Stomach smooth muscle (tissue), 2 donors: ENCODE measurements around the gene CABLES2.
A peak's percentile ranks its signal among the peaks of the same experiment; 100 is the strongest.

Experiments used
- H3K27ac ChIP-seq: one replicate; pipeline ENCODE4 v1.7.0; 2013; ENCODE audit warnings: mild to moderate bottlenecking, low read length, inconsistent platforms
- H3K27me3 ChIP-seq, 2 donors: one replicate each; pipeline ENCODE4 v1.7.0; 2013; ENCODE audit warnings: low read length in 2 of 2; ENCODE audit not compliant: insufficient read depth in 2 of 2, control insufficient read depth in 1 of 2
- H3K36me3 ChIP-seq, 2 donors: one replicate each; pipeline ENCODE4 v1.7.0; 2013; ENCODE audit warnings: low read length in 2 of 2; ENCODE audit not compliant: control insufficient read depth in 2 of 2, insufficient read depth in 2 of 2
- H3K4me1 ChIP-seq: one replicate; pipeline ENCODE4 v1.7.0; 2013; ENCODE audit warnings: low read length; ENCODE audit not compliant: control insufficient read depth, insufficient read depth
- H3K4me3 ChIP-seq, 2 donors: one replicate each; pipeline ENCODE4 v1.7.0; 2013; ENCODE audit warnings: low read length in 2 of 2
- H3K9ac ChIP-seq, 2 donors: one replicate each; pipeline ENCODE4 v1.7.0; 2013; ENCODE audit warnings: low read length in 2 of 2, mild to moderate bottlenecking in 1 of 2
- H3K9me3 ChIP-seq, 2 donors: one replicate each; pipeline ENCODE4 v1.7.0; 2013; ENCODE audit warnings: low read length in 2 of 2; ENCODE audit not compliant: control insufficient read depth in 2 of 2
- donor health status: healthy.
- donor health status: Pancreatic carcinoma.

The CABLES2 gene

DNA sequence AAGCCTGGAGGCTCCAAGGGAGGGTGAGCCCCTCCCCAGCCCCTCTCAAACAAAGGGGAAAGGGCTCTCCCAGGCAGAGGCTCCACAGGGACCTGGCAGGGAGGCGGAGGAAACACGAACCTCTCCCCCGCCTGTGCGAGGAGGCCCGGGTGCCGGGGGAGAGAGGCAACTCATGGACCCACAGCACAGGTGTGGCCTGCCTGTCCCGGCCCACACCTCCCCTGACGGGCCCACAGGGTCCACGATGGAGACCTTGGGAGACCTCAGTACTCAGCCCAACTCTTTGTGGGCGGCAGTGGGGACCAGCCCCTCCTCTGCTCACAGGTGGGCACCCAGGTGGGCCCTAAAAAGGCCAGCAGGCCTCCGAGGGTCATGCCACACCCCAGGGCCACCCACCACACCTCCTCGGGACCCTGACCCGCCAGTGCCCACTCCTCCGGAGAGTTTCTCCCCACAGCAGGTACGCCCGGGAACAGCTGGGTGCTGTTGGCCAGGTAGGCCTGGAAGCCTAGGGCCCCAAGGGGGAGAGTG lies 52.2 kb downstream of the CABLES2 start:
- Histone ChIP-seq H3K27me3 (no peaks in the 10 kb centered on the region), H3K4me3 (peak overlapping the region; percentile 35 to 64), H3K27ac (peak overlapping the region; percentile 85), H3K4me1 (peaks cover 83% of the 10 kb centered on the region), H3K9me3 (no peaks in the 10 kb centered on the region), H3K36me3 (peaks cover 6 to 17% of the 10 kb centered on the region in 2 donors), H3K9ac (peak overlapping the region; percentile 29 to 60)

DNA sequence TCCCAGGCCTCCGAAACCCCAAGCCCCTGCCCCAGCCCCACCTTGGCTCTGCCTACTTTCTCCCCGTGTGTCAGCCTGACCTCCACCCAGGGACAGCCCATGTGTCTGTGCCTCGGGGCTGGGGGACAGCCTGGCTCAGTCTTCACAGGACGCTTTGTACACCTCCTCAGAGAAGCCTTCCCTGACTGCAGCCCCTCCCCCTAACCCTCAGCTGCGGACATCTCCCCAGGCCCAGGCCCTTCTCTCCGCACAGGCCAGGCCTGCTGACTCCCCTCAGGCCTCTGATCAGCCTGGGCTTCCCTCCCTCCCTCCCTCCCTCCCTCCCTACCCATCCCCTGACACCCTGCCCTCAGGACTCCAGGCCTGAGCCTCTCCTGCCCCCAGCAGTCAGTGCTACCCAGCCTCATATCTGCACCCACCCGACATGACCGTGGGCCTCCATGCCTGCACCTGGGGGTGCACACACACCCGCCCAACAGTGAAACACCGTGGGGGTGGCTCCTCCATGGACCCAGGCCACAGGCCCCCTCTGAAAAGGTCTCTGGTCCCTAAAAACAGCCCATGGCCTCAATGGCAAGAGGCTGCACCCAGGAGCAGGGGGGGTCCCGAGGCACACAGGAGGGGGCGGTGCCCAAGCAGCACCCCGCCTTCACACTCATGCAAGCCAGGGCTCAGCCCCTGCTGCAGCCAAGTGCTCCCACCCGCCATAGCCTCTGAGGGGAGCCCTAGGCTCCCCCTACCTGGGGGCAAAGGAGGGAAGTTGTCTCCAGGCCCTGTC lies 52.9 kb downstream of the CABLES2 start:
- H3K36me3 ChIP-seq = peaks cover 6 to 21% of the 10 kb centered on the region in 2 donors
- H3K4me3 ChIP-seq = peak overlapping the region in 1 of 2 donors; percentile 22
- H3K9me3 ChIP-seq = no peaks in the 10 kb centered on the region
- H3K4me1 ChIP-seq = peaks cover 76% of the 10 kb centered on the region
- no peak overlapping the region for H3K9ac ChIP-seq
- H3K27ac ChIP-seq = peak overlapping the region; percentile 85
- H3K27me3 ChIP-seq = no peaks in the 10 kb centered on the region

DNA sequence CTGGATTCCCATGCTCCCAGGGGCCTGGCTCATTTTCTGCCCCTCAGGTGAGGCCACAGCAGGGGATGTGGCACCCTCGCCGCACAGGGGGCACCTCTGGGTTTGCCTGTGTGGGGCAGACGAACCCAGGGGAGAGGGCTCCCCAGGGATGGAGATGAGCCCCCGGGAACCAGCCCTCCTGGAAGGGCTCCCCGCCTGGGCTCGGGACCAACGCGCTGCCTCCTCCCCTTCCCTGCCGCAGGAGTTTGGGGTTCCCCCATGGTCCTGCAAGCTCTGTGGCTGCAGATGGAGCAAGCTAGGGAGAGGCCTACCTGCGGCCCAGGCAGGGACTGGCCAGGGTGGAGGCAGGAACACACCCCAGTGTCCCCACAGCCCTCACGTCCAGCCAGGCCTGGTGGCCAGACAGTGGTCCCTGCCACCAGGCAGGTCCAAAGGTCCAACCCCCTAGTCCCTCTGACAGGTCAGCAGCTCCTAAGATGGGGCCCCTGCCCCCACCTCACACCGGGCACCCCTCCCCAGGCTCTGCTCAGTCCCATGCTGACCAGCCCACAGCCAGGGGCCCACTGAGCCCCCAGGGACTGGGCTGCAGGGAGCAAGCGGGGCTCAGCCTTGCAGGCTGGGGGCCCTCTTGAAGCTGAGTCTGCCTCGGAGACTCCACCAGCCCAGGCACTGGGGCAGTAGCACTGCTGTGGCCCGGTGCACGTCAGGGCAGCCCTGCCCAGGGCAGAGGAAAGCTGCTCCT lies 53.6 kb downstream of the CABLES2 start:
- H3K27me3 ChIP-seq = no peaks in the 10 kb centered on the region
- H3K4me3 ChIP-seq = peak overlapping the region in 1 of 2 donors; percentile 29
- peaks cover 69% of the 10 kb centered on the region for H3K4me1 ChIP-seq
- peaks cover 9 to 22% of the 10 kb centered on the region in 2 donors for H3K36me3 ChIP-seq
- peak overlapping the region; percentile 84 for H3K27ac ChIP-seq
- no peaks in the 10 kb centered on the region for H3K9me3 ChIP-seq
- H3K9ac ChIP-seq = no peak overlapping the region

DNA sequence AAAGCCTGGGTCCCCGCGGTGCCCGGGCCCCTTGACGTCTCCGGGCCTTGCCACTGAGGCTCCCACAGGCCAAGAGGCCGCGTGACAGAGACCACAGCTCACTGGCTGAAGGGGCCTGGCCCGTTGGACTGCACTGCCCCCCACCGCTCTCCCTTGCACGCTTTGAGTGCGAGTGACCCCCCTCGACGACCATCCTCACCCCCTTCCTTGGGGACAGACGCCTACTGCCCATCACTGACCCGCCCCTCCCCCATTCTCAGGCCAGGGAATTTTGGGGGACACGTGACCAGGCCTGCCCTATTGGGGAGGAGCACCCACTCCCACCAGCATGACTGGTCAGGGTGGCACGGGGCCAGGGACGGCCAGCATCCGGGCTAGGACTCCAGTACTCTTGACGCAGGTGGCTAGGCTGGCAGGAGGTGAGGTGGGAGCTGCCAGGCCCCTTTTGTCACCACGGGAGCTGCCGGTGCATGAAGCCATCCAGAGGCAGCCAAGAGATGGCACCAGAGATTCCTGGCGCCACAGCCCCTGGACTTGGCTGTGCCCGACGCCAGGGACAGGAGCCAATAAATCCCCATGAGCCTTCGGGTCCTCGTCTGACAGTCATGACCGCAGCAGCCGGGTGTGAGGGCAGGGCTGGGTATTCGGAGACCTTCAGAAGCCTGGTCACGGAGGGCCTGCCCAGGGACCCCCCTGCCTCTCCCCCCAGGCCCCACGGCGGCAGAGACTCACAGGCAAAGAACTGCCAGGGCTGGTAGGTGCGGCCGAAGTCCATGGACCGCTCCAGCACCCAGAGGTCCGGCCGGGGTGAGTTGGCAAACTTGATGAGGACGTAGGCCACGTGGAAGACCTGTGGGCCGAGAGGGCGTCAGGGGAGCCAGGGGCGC lies 54.4 kb downstream of the CABLES2 start:
- Histone ChIP-seq H3K9ac (no peak overlapping the region), H3K4me1 (peaks cover 60% of the 10 kb centered on the region), H3K27me3 (no peaks in the 10 kb centered on the region), H3K4me3 (no peak overlapping the region), H3K36me3 (peaks cover 12 to 26% of the 10 kb centered on the region in 2 donors), H3K27ac (peak overlapping the region; percentile 84), H3K9me3 (no peaks in the 10 kb centered on the region)

DNA sequence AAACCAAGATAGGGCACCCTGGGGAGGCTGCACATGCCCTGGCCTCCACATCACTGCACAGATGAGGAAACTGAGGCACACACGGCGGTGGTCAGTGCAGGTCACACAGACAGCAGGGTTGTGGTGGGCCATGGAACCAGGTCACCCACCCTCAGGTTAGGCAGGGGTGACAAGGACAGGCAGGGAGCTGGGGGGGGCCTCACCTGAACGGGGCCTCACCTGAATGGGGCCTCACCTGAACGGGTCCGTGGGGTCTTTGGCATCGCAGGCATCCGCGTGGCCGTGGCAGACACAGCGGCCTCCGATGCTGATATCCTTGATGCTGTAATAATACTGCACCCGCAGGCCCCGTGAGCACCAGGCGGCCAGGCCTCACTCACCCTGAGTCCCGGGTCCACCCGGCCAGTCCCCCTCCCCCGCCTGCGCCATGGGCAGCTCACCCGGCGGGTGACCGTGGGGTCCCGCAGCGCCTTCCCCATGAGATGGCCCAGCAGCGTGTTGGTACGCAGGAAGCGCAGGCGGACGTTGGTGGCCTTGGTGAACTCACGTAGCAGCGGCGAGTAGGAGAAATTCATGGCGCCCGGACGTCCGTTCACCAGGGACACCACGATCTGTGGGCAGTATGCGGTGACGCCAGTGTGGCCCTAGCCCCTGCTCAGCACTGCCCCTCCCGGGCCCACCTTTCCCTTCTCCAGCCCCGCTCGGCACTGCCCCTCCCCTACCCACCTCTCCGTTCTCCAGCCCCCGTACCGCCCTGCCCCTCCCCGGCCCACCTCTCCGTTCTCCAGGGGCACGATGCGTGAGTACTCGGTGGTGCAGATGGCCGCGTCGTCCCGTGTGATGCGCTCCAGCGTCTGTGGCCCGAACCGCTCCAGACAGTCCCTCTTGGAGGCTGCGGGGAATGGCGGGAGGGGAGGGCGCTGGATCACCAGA lies 55.4 kb downstream of the CABLES2 start:
- H3K4me1 ChIP-seq = peaks cover 51% of the 10 kb centered on the region
- no peaks in the 10 kb centered on the region for H3K27me3 ChIP-seq
- H3K9me3 ChIP-seq = no peaks in the 10 kb centered on the region
- H3K9ac ChIP-seq = no peak overlapping the region
- H3K27ac ChIP-seq = peak overlapping the region; percentile 84
- no peak overlapping the region for H3K4me3 ChIP-seq
- H3K36me3 ChIP-seq = peaks cover 19 to 35% of the 10 kb centered on the region in 2 donors

DNA sequence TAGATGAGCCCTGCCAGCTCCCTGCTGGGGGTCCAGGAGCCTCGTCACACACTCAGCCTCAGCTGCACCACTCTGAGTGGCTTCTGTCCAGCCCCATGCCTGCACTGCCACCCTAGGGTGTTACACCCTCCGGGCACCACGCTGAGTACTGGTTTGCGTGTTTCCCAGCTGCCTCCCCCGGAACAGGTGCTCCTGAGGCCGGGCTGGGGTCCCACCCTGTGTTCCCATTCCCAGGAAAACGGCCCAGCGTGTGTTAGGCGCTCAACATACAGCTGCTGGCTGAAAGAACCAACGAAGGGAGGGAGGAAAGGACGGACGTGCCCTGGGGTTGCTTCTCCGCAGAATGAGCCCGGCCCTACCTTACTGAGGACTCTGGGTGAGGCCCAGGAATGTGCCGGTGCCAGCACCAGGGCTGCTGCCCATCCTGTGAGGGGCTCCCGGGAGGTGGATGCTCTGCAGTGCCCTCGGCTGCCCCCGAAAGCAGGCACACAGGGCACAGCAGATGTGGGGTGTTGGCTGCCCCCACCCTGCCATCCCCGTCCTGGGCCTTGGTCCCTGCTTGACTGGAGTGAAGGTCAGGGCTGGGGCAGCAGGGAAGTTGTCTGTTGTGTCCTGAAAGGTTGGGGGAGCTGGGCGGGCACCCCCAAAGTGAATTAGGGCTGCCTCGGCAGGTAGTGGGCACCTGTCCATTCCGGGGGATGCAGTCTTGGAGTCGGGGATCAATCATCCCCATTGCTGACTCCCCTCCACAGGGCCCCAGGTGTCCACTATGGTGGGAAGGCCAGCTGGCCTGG lies 56.3 kb downstream of the CABLES2 start:
- peaks cover 42% of the 10 kb centered on the region for H3K4me1 ChIP-seq
- no peak overlapping the region for H3K4me3 ChIP-seq
- H3K36me3 ChIP-seq = peaks cover 28 to 44% of the 10 kb centered on the region in 2 donors
- H3K9me3 ChIP-seq = no peaks in the 10 kb centered on the region
- no peak overlapping the region for H3K9ac ChIP-seq
- H3K27ac ChIP-seq = peak overlapping the region; percentile 37
- H3K27me3 ChIP-seq = no peaks in the 10 kb centered on the region

DNA sequence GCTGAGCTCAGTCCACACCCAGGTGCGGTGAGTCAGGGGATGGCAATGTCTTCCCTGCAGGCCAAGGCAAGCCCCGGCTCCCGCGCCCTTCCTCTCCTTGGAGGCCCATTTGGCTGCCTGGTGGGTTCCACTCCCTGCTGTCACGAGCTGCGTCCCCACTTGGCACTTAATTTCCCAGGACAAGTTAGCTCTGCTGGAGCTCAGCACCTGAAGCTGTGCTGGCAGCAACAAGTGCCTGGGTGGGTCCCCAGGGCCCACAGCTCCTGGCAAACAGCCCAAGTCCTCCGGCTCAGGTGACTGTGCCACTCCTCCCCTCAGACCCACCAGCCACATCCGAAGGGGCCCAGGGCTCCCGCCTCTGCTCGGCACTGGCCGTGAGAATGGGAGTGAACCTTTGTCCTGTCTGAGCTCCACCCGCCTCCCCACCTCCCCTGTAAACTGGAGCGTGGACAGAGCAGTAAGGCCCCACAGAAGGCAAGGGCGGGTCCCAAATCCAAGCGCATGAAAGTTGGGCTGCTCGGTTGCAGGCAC lies 56.9 kb downstream of the CABLES2 start:
- H3K27me3 ChIP-seq = no peaks in the 10 kb centered on the region
- H3K27ac ChIP-seq = peak overlapping the region; percentile 37
- H3K4me3 ChIP-seq = no peak overlapping the region
- H3K36me3 ChIP-seq = peaks cover 30 to 50% of the 10 kb centered on the region in 2 donors
- H3K9me3 ChIP-seq = no peaks in the 10 kb centered on the region
- H3K4me1 ChIP-seq = peaks cover 36% of the 10 kb centered on the region
- no peak overlapping the region for H3K9ac ChIP-seq

DNA sequence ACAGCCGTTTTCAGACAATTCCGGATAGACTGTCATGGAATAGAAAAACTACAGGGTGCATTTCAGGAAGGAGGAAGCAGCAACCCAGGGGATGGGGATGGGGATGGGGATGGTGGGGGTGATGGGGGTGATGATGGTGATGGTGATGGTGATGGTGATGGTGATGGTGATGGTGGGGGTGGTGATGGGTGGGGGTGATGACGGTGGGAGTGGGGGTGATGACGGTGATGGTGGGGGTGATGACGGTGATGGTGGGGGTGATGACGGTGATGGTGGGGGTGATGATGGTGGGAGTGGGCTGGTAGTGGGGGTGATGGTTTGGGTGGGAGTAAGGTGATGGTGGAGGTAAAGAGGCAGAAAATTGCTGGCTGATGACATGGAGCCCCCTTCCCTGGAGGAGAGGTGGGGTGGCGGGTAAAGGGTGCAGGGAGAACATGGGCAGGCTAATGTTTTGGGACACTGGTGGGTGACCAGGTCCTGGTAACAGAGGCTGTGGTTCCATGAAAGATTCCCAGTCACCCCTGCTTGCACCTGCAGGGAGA lies 57.5 kb downstream of the CABLES2 start:
- H3K4me3 ChIP-seq = no peak overlapping the region
- no peak overlapping the region for H3K9ac ChIP-seq
- H3K9me3 ChIP-seq = no peaks in the 10 kb centered on the region
- peak overlapping the region; percentile 37 for H3K27ac ChIP-seq
- peaks cover 33 to 50% of the 10 kb centered on the region in 2 donors for H3K36me3 ChIP-seq
- no peaks in the 10 kb centered on the region for H3K27me3 ChIP-seq
- peaks cover 30% of the 10 kb centered on the region for H3K4me1 ChIP-seq

DNA sequence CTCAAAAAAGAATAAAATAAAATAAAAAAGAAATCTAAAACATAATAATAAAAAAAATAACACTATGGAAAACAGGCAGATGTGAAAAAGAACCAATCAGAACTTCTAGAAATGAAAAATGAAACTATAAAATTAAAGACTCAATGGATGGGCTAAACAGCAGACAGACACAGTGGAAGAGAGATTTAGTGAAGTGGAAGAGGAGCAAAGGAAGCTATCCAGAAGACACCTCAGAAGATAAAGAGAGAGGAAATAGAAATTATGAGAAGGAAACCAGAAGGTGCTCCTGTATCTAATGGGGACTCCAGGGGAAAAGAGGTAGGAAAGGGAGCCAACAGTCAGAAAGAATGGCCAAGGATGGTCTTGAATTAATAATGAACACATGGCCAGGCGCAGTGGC lies 58.5 kb downstream of the CABLES2 start:
- H3K36me3 ChIP-seq = peaks cover 39 to 52% of the 10 kb centered on the region in 2 donors
- no peaks in the 10 kb centered on the region for H3K9me3 ChIP-seq
- H3K9ac ChIP-seq = no peak overlapping the region
- no peaks in the 10 kb centered on the region for H3K27me3 ChIP-seq
- H3K4me1 ChIP-seq = peaks cover 21% of the 10 kb centered on the region
- no peak overlapping the region for H3K27ac ChIP-seq
- H3K4me3 ChIP-seq = no peak overlapping the region
